GM23248 (cell line): Measurements from ENCODE around the gene SEMA3B. TPM values are rescaled to one million over a fixed set of nuclear protein-coding genes. Genes with fewer than 3 reads are reported as not detected.
A peak's percentile ranks its signal among the peaks of the same experiment; 100 is the strongest.

Experiments
- DNase-seq: peaks from one replicate; pipeline ENCODE4 v3.0.0-alpha.2; 2015
- H2AFZ ChIP-seq: fragments of 200-600 bp; sonication (generic); 2 replicates; pipeline ENCODE4 v1.6.1; 2016; ENCODE audit warnings: antibody characterized with exemption
- H3F3A ChIP-seq: fragments of 200-600 bp; sonication (generic); 2 replicates; pipeline ENCODE4 v1.6.1; 2016; ENCODE audit warnings: mild to moderate bottlenecking, antibody characterized with exemption, mixed run types; ENCODE audit not compliant: insufficient read depth
- H3K27ac ChIP-seq: fragments of 200-600 bp; sonication (generic); 2 replicates; pipeline ENCODE4 v1.5.1; 2016; ENCODE audit warnings: mild to moderate bottlenecking
- H3K27me3 ChIP-seq: fragments of 200-600 bp; sonication (generic); replicated peaks from 2 replicates; pipeline ENCODE4 v1.6.1; 2016; ENCODE audit warnings: mild to moderate bottlenecking; ENCODE audit not compliant: insufficient read depth
- H3K36me3 ChIP-seq: fragments of 200-600 bp; sonication (generic); 2 replicates; pipeline ENCODE4 v1.6.1; 2016; ENCODE audit warnings: low read depth, mild to moderate bottlenecking
- H3K4me1 ChIP-seq: fragments of 200-600 bp; sonication (generic); 2 replicates; pipeline ENCODE4 v1.6.1; 2016; ENCODE audit warnings: mild to moderate bottlenecking; ENCODE audit not compliant: insufficient read depth
- H3K4me2 ChIP-seq: fragments of 200-600 bp; sonication (generic); one replicate; pipeline ENCODE4 v1.6.1; 2016; ENCODE audit warnings: mild to moderate bottlenecking; ENCODE audit not compliant: unreplicated experiment
- H3K4me3 ChIP-seq: fragments of 200-600 bp; sonication (generic); 2 replicates; pipeline ENCODE4 v1.5.1; 2016; ENCODE audit warnings: mild to moderate bottlenecking
- H3K79me2 ChIP-seq: fragments of 200-600 bp; sonication (generic); 2 replicates; pipeline ENCODE4 v1.6.1; 2016; ENCODE audit warnings: mild to moderate bottlenecking; ENCODE audit not compliant: insufficient read depth
- H3K9ac ChIP-seq: fragments of 200-600 bp; sonication (generic); 2 replicates; pipeline ENCODE4 v1.6.1; 2016; ENCODE audit warnings: mild to moderate bottlenecking
- H3K9me2 ChIP-seq: fragments of 200-600 bp; sonication (generic); 2 replicates; pipeline ENCODE4 v1.6.1; 2016; ENCODE audit warnings: mixed run types, mild to moderate bottlenecking, moderate library complexity; ENCODE audit not compliant: insufficient read depth
- H3K9me3 ChIP-seq: fragments of 200-600 bp; sonication (generic); one replicate; pipeline ENCODE4 v1.6.1; 2017; ENCODE audit warnings: low read depth
- H4K20me1 ChIP-seq: fragments of 200-600 bp; sonication (generic); 2 replicates; pipeline ENCODE4 v1.6.0; 2016; ENCODE audit not compliant: insufficient read depth
- EZH2 ChIP-seq: fragments of 200-600 bp; sonication (generic); IDR thresholded peaks from 2 replicates; pipeline ENCODE4 v1.6.1; 2018; ENCODE audit warnings: antibody characterized with exemption, mild to moderate bottlenecking; ENCODE audit not compliant: insufficient read depth, poor library complexity, severe bottlenecking
- EZH2phosphoT487 ChIP-seq: fragments of 200-600 bp; sonication (generic); IDR thresholded peaks from 2 replicates; pipeline ENCODE4 v1.6.1; 2018; ENCODE audit warnings: antibody characterized with exemption, moderate library complexity, mild to moderate bottlenecking, low read depth; ENCODE audit not compliant: insufficient read depth
- WGBS, 2 experiments: methylation state at CpG; one replicate each; pipeline ENCODE4 v1.1.6; 2015 to 2017; ENCODE audit warnings: low lambda C conversion rate in 2 of 2, low coverage in 1 of 2; ENCODE audit errors: missing lambda C conversion rate in 2 of 2; 5-methylcytosine and 5-hydroxymethylcytosine counted together
- in situ Hi-C: fragments of 300-500 bp; cut with MboI; formaldehyde crosslinking; loops from 2 replicates; pipeline ENCODE4 v1.15.0; 2020
- polyA plus RNA-seq: library from polyadenylated mRNA; unstranded; fragments of >200 nt; fragmentation: Nextera tagmentation; extraction: Ambion mirVana; gene quantifications from 2 replicates; pipeline ENCODE4 v1.2.1, GENCODE V29; 2016
- total RNA-seq: library from RNA; depleted of rRNA; stranded (reverse); fragments of >200 nt; shearing (Covaris generic); gene quantifications from 2 replicates; pipeline ENCODE4 v1.2.3, GENCODE V29; 2014

The SEMA3B gene
- total and polyA plus RNA-seq, 2 experiments from 2014 or later = 7.6 to 8.8 TPM

DNA sequence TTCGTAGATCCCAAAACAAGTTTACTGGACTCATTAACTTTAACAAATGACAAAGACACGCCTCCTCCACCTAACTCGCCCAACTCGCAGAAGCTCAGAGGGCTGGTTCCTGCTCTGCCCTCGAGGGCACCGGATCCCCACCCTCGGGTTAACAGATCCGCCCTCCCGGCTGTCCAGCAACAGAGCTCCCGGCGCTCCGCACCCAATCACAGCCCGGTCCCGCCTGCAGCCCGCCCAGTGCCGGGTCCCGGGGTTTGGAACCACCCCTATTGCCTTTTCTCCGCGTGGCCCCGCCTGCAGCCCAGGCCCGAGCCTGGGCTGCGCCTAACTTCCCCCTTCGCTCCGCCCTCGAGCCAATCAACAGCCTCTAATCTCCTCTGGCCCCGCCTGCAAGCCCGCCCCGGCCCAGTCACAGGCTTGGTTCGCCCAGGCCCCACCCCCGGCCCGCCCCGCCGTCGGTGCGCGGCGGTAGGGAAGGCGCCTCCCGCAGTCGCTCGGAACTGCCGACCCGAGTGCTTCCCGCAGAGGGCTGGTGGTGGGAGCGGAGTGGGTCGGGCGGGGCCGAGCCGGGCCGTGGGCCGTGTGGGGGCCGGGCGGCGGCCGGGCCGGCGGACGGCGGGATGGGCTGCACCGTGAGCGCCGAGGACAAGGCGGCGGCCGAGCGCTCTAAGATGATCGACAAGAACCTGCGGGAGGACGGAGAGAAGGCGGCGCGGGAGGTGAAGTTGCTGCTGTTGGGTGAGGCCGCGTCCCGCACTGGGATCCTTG lies 33.0 kb upstream of the SEMA3B start, which contains the start of gene GNAI2:
TSS of gene GNAI2 (plus strand) at position 489 of the 768 bp plus-strand sequence. CDS start at position 621, 132 bp downstream.
- in situ Hi-C loops = no loop called here
- Histone ChIP-seq H3K27ac (peak within 1 kb of the TSS; percentile 68), H4K20me1 (no peaks in the 10 kb centered on the region), H3K9ac (peak within 1 kb of the TSS; percentile 89), H3K4me2 (peak within 1 kb of the TSS; percentile 97), H3K9me3 (no peaks in the 10 kb centered on the region), H3K27me3 (no peaks in the 10 kb centered on the region), H3F3A (peaks cover 4% of the 10 kb centered on the region; the same call in 1 of the 2 replicates), H3K36me3 (no peaks in the 10 kb centered on the region), H3K4me1 (peaks cover 15% of the 10 kb centered on the region), H3K79me2 (peaks cover 48% of the 10 kb centered on the region), H3K4me3 (peak within 1 kb of the TSS; percentile 94), H2AFZ (peak within 1 kb of the TSS; percentile 77), H3K9me2 (no peaks in the 10 kb centered on the region)
- TF ChIP-seq EZH2phosphoT487 = no peak
- TF ChIP-seq EZH2 = no peak
- peak; percentile 100 for DNase-seq
- WGBS, 2 experiments = 2% methylated on average over 42 to 75 of the region's 75 CpGs

DNA sequence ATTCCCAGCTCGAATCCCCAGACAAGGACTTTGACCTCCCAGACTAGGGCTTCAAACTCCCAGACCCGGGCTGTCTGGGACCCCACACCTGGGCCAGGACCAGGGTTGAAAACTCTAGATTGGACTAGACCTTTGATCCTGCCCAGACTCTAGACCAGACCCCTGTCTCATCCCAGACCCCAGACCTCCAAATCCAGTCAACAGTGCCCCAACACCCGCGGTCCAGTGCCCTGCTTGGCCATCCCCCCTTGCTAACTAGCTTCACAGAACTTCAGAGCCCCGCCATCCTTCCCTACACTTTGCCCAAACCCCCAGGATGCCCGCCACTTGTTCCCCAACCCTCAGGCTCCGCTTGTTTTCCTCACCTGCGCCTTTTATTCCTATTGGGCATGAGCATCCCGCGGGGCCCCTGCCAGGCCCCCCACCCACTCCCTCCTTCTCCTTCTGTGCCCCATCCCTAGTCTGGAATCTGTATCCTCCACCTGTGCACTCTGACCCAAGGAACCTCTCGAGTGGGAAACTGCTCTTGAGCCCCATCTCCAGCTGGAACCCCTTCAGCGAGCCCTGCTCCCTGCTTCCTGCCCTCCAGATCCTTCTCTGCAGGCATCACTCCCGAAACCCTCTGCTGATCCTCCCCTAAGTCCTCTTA lies 32.3 kb upstream of the SEMA3B start:
- no peak for TF ChIP-seq EZH2phosphoT487
- no peak for TF ChIP-seq EZH2
- peaks cover 56% of the 10 kb centered on the region for H3K79me2 ChIP-seq
- peak overlapping the region; percentile 97 for H3K4me2 ChIP-seq
- H2AFZ ChIP-seq = no peak overlapping the region
- peak overlapping the region; percentile 94 for H3K4me3 ChIP-seq
- peak overlapping the region; percentile 89 for H3K9ac ChIP-seq
- 0 to 1% methylated on average over 12 to 13 of the region's 13 CpGs for WGBS, 2 experiments
- no peaks in the 10 kb centered on the region for H3K9me3 ChIP-seq
- no peaks in the 10 kb centered on the region for H3K36me3 ChIP-seq
- peaks cover 4% of the 10 kb centered on the region; the same call in 1 of the 2 replicates for H3F3A ChIP-seq
- H3K27me3 ChIP-seq = no peaks in the 10 kb centered on the region
- peaks cover 15% of the 10 kb centered on the region for H3K4me1 ChIP-seq
- no peaks in the 10 kb centered on the region for H3K9me2 ChIP-seq
- in situ Hi-C loops = no loop called here
- no peak for DNase-seq
- H3K27ac ChIP-seq = peak overlapping the region; percentile 68
- H4K20me1 ChIP-seq = no peaks in the 10 kb centered on the region

DNA sequence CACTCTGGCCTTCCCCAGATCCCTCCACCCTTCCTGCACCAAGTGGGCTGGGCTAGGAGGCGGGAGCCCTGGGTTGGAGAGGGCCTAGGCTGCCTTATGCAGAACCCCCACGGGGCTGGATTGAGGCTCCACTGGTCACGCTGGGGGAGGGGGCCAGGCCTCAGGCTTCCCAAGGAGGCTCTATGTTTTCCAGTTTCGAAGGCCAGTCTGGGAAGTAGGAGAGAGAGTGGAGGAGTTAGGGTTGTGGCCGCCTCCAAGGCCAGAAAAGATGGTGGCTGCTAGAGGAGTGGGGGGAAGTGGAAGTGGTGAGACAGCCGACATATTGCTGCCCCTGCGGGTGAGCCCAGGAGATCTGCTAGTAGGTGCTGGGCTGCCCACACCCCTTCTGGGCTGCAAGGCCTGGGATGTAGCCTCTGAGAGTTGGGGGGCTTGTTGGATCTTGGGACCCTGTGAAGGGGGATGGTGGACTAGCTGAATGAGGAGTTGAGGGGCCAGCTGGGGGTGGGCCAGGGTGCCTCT lies 31.8 kb upstream of the SEMA3B start:
- 1% methylated on average over 7 of the region's 7 CpGs for WGBS, 2 experiments
- Histone ChIP-seq H3K4me1 (peaks cover 15% of the 10 kb centered on the region), H4K20me1 (no peaks in the 10 kb centered on the region), H3K9ac (peak overlapping the region; percentile 89), H3K4me3 (peak overlapping the region; percentile 94), H3K79me2 (peaks cover 61% of the 10 kb centered on the region), H3K27me3 (no peaks in the 10 kb centered on the region), H3K9me3 (no peaks in the 10 kb centered on the region), H2AFZ (no peak overlapping the region), H3F3A (peaks cover 4% of the 10 kb centered on the region; the same call in 1 of the 2 replicates), H3K36me3 (no peaks in the 10 kb centered on the region), H3K4me2 (peak overlapping the region; percentile 97), H3K27ac (peak overlapping the region; percentile 68), H3K9me2 (no peaks in the 10 kb centered on the region)
- in situ Hi-C loops = no loop called here
- no peak for TF ChIP-seq EZH2
- no peak for TF ChIP-seq EZH2phosphoT487
- DNase-seq = peak; percentile 69

DNA sequence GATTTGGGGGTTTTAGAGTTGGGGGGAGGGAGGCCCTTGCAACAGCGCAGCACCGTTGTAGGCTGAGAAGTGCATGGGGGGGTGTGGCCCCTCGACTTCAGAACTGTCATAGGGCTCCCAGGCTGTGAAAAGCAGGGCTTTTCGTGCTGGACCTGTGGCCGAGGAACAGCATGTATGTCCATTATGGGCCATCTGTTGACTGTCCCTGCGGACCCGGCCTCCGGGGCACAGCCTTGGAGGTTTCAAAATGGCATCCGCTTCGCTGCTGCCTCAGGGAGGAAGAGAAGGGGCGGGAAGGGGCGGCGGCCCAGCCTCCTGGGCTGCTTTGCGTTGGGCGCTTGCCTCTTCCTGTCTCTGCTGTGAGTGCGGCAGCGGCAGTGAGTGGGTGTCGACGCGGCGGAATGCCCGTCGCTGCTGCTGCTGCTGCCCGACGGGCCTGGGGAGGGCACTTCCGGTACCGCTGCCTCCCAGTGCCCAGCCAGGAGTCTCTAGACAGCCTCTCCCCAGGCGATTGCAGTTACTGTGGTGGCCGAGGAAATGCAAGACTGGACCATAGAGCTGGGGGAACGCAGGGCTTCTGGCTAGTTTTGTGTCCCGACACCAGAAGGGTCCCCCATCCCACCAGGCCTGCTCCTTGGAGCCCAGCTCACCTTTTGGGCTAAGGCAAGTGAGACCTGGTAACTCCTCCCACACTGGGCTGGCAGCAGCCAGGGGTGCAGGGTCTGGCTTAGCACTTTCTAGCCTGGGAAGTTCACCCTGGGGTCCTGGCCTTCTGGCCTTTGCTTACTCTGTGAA lies 31.0 kb upstream of the SEMA3B start:
- Histone ChIP-seq H2AFZ (peak overlapping the region; percentile 3; the same call in 1 of the 2 replicates), H3K9me3 (no peaks in the 10 kb centered on the region), H3K4me3 (peak overlapping the region; percentile 94), H3K79me2 (peaks cover 69% of the 10 kb centered on the region), H3K9ac (peak overlapping the region; percentile 89), H4K20me1 (no peaks in the 10 kb centered on the region), H3K4me1 (peaks cover 20% of the 10 kb centered on the region), H3F3A (peaks cover 4% of the 10 kb centered on the region; the same call in 1 of the 2 replicates), H3K4me2 (peak overlapping the region; percentile 97), H3K36me3 (no peaks in the 10 kb centered on the region), H3K27me3 (no peaks in the 10 kb centered on the region), H3K9me2 (no peaks in the 10 kb centered on the region), H3K27ac (peak overlapping the region; percentile 68)
- peak; percentile 95 for DNase-seq
- in situ Hi-C loops = no loop called here
- 1 to 3% methylated on average over 29 to 30 of the region's 31 CpGs for WGBS, 2 experiments
- no peak for TF ChIP-seq EZH2phosphoT487
- TF ChIP-seq EZH2 = no peak
